ENCODE results near the gene CDKAL1. TPM values are rescaled to one million over a fixed set of nuclear protein-coding genes. Genes with fewer than 3 reads are reported as not detected.

CDKAL1 gene
- total and polyA plus RNA-seq, 8 donors = 3.4 to 36.7 (median 10.4) TPM

- Histone ChIP-seq H3K4me1 (peaks cover 0 to 16% (median 3%) of the 10 kb centered on the region in 4 donors), H3K27ac (no peak overlapping the region), H3K36me3 (peaks cover 0 to 17% (median 7%) of the 10 kb centered on the region in 4 donors), H3K9me3 (no peaks in the 10 kb centered on the region), H3K4me3 (no peak overlapping the region), H3K27me3 (no peaks in the 10 kb centered on the region)
- TF ChIP-seq POLR2A (IDR thresholded peaks at IDR 0.05) = no peak
- no peak for TF ChIP-seq EP300 (IDR thresholded peaks at IDR 0.05)
- TF ChIP-seq POLR2AphosphoS5 (IDR thresholded peaks at IDR 0.05) = no peak
- TF ChIP-seq CTCF (IDR thresholded peaks at IDR 0.05) = no peak
- no peak for DNase-seq
- 86 to 98% (median 95%) methylated on average over 4 of the region's 4 CpGs for WGBS, 5 donors
- intact Hi-C loops (cut with DNase I; ENCODE audit: low total_unique reads) = no loop called here
Measured at GRCh38 chr6:20653085-20653479, 118.8 kb downstream of the CDKAL1 start.

DNA sequence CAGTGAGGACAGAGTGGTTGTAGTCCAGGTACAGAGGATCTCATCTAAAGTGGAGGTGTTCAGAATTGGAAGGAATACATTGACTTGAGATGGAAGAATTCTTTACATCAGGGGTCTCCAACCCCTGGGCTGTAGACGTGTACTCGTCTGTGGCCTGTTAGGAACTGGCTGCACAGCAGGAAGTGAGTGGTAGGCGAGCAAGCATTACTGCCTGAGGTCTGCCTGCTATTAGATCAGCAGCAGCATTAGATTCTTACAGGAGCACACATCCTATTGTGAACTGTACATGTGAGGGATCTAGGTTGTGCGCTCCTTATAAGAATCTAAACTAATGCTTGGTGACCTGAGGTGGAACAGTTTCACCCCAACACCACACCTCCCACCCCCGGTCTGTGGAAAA, 121.1 kb downstream of the CDKAL1 start:
- no peaks in the 10 kb centered on the region for H3K27me3 ChIP-seq
- no peak for DNase-seq
- peaks cover 0 to 9% (median 7%) of the 10 kb centered on the region in 4 donors for H3K36me3 ChIP-seq
- H3K9me3 ChIP-seq = no peaks in the 10 kb centered on the region
- H3K27ac ChIP-seq = no peak overlapping the region
- no peak for TF ChIP-seq CTCF (IDR thresholded peaks at IDR 0.05)
- TF ChIP-seq EP300 (IDR thresholded peaks at IDR 0.05) = no peak
- TF ChIP-seq POLR2AphosphoS5 (IDR thresholded peaks at IDR 0.05) = no peak
- TF ChIP-seq POLR2A (IDR thresholded peaks at IDR 0.05) = no peak
- intact Hi-C loops (cut with DNase I; ENCODE audit: low total_unique reads) = no loop called here
- H3K4me1 ChIP-seq = peaks cover 2 to 23% (median 8%) of the 10 kb centered on the region in 4 donors
- WGBS, 5 donors = 90 to 94% (median 93%) methylated on average over 5 of the region's 5 CpGs
- H3K4me3 ChIP-seq = no peak overlapping the region

DNA sequence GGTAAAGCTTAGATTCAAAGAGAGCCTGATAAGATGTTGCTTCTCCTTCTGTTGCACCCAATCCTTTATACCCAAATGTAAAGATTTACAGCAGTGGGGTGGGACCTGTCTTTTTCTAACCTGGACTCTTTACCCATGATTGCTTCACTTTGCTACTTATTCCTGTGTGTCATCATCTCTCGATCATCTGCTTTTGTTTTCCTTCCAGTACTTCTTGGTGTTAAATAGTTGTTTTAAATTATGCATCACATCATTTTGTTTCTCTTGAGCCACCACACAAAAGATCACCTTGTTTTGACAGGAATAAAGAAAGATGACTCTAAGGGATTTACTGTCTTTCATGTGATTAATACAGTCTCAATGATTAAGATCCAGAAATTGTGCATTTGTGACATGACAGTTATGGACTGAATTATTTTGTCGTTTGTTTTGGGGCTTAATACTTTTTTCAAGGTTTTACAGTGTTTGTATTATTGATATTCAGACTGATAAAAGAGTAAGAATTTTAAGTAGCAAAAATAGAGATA, 123.1 kb downstream of the CDKAL1 start:
- intact Hi-C loops (cut with DNase I; ENCODE audit: low total_unique reads) = no loop called here
- Histone ChIP-seq H3K27me3 (no peaks in the 10 kb centered on the region), H3K9me3 (no peaks in the 10 kb centered on the region), H3K36me3 (peaks cover 0 to 9% (median 7%) of the 10 kb centered on the region in 4 donors), H3K4me3 (no peak overlapping the region), H3K27ac (no peak overlapping the region), H3K4me1 (peaks cover 17 to 41% (median 23%) of the 10 kb centered on the region in 4 donors)
- no peak for TF ChIP-seq EP300 (IDR thresholded peaks at IDR 0.05)
- TF ChIP-seq CTCF (IDR thresholded peaks at IDR 0.05) = no peak
- TF ChIP-seq POLR2A (IDR thresholded peaks at IDR 0.05) = no peak
- no peak for TF ChIP-seq POLR2AphosphoS5 (IDR thresholded peaks at IDR 0.05)
- 74 to 86% (median 77%) methylated on average over 2 of the region's 2 CpGs for WGBS, 5 donors
- DNase-seq = no peak

DNA sequence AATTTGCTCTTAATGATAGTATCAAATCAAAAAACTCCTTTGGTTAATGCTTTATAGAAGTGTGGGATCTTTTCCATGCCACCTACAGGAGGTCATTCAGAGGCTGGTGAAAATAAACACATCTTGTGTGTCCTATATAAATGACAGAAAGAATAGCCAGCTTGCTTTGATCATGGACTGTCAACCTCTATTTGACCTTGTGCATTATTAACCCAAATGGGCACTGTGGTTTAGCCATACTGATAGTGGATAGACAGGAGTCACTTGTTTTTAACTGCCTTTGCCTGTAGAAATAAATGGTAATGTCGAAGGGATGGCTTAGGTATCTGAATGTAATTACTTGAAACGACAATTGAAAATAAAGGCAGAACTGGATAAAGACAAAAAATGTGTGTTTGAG, 123.8 kb downstream of the CDKAL1 start:
- Histone ChIP-seq H3K9me3 (no peaks in the 10 kb centered on the region), H3K36me3 (peaks cover 0 to 9% (median 7%) of the 10 kb centered on the region in 4 donors), H3K4me3 (no peak overlapping the region), H3K4me1 (peaks cover 17 to 45% (median 26%) of the 10 kb centered on the region in 4 donors), H3K27ac (no peak overlapping the region), H3K27me3 (no peaks in the 10 kb centered on the region)
- 87 to 93% (median 89%) methylated on average over 2 of the region's 2 CpGs for WGBS, 5 donors
- TF ChIP-seq POLR2A (IDR thresholded peaks at IDR 0.05) (no peak), POLR2AphosphoS5 (IDR thresholded peaks at IDR 0.05) (no peak), CTCF (IDR thresholded peaks at IDR 0.05) (no peak), EP300 (IDR thresholded peaks at IDR 0.05) (no peak)
- intact Hi-C loops (cut with DNase I; ENCODE audit: low total_unique reads) = no loop called here
- DNase-seq = no peak
